ENCODE measurements around the gene MAPKAPK3. TPM values are rescaled to one million over a fixed set of nuclear protein-coding genes. Genes with fewer than 3 reads are reported as not detected.

Gene MAPKAPK3
- total RNA-seq, 2 experiments from 2014 or later = 166 to 171 TPM

DNA sequence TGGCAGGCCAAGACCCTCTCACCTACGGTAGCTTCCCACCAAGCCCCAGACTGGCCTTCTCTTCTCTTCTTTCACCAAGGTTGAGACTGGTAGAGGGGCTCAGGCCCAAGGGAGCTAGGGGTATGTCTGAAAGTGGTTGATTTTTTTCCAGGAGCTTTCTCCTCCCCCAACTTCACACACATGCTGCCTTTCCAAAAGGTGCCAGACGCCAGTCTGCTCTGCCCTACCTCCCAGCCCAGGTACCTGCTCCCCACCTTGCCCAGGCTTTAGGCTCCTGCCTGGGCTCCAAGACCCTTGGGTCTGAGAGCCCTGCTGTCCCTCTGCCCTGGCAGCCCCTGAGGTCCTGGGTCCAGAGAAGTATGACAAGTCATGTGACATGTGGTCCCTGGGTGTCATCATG, 28.4 kb downstream of the MAPKAPK3 start:
- Mint-ChIP-seq H3K4me1 (peaks cover 4% of the 10 kb centered on the region), H3K27me3 (no peaks in the 10 kb centered on the region), H3K36me3 (peaks cover 16% of the 10 kb centered on the region), H3K9me3 (no peaks in the 10 kb centered on the region), H3K4me3 (no peak overlapping the region), H3K27ac (peak overlapping the region; percentile 48)
- no peak for DNase-seq

DNA sequence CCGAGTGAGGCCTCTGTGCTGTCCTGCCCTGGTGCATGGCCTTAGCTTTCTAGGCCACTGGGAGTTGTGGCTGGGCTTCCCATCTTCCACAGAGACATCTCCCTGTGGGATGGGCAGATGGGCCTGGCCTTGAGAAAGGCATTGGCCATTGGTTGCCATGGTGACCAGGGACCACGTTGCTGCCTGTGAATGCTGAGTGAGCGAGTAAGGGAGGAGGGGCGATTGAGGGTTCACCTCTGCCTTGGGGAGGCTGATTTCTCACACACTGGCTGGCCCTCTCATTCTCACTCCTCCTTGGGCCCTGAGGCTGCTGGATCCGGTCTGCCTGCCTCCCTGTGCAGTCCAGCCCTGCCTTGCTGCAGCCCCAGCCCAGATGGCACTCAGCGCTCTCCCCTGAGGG, 31.4 kb downstream of the MAPKAPK3 start:
- no peak overlapping the region for H3K27ac Mint-ChIP-seq
- no peaks in the 10 kb centered on the region for H3K27me3 Mint-ChIP-seq
- no peak for DNase-seq
- no peaks in the 10 kb centered on the region for H3K9me3 Mint-ChIP-seq
- H3K4me3 Mint-ChIP-seq = no peak overlapping the region
- H3K36me3 Mint-ChIP-seq = peaks cover 12% of the 10 kb centered on the region
- peaks cover 4% of the 10 kb centered on the region for H3K4me1 Mint-ChIP-seq

GRCh38 chr3:50648944-50649343, 32.0 kb downstream of the MAPKAPK3 start:
- Mint-ChIP-seq H3K4me3 (no peak overlapping the region), H3K9me3 (no peaks in the 10 kb centered on the region), H3K4me1 (peaks cover 8% of the 10 kb centered on the region), H3K27ac (no peak overlapping the region), H3K36me3 (peaks cover 10% of the 10 kb centered on the region), H3K27me3 (no peaks in the 10 kb centered on the region)
- DNase-seq = no peak

GRCh38 chr3:50649451-50649931, 32.5 kb downstream of the MAPKAPK3 start:
- DNase-seq = no peak
- Mint-ChIP-seq H3K36me3 (peaks cover 6% of the 10 kb centered on the region), H3K9me3 (no peaks in the 10 kb centered on the region), H3K4me1 (peaks cover 14% of the 10 kb centered on the region), H3K4me3 (no peak overlapping the region), H3K27ac (no peak overlapping the region), H3K27me3 (no peaks in the 10 kb centered on the region)

DNA sequence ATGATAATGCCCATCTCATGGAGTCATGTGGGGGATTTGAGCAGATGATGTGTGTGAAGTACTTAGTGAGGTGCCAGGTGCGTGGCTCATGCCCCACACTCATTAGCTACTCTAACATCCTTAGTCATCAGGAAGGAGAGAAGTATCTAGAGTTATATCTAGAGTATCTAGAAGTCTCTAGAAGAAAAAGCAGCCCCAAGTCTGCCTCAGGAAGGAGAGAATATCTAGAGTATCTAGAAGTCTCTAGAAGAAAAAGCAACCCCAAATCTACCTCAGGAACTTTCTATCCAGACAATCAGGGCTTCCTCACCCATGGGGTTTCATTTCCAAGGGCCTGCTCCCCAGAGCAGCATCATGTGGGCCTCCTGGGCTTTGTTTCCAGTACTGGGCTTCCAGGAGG, 33.1 kb downstream of the MAPKAPK3 start:
- Mint-ChIP-seq H3K4me1 (peaks cover 19% of the 10 kb centered on the region), H3K4me3 (no peak overlapping the region), H3K36me3 (peaks cover 6% of the 10 kb centered on the region), H3K27ac (peak overlapping the region; percentile 15), H3K9me3 (no peaks in the 10 kb centered on the region), H3K27me3 (no peaks in the 10 kb centered on the region)
- DNase-seq = no peak

DNA sequence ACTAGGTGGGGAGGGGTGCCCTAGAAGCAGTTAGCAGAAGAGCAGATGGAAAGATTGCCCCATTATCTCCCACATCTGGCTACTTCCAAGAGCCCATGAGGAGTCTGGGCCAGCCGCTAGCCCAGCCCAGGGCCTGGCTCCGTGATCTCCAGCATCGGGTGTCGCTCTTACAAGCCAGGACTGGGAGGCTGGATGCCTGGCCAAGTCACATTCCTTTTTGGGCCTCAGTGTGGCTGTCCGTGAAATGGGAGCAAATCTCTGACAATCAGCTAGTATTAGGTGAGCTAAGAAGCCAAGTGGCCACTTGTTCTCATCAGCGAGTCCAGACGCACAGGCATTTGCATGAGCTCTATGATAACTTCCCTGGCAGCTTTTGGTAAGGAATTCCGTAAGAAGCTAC, 34.5 kb downstream of the MAPKAPK3 start:
- Mint-ChIP-seq H3K4me3 (no peak overlapping the region), H3K27ac (peak overlapping the region; percentile 63), H3K4me1 (peaks cover 27% of the 10 kb centered on the region), H3K9me3 (no peaks in the 10 kb centered on the region), H3K36me3 (peaks cover 5% of the 10 kb centered on the region), H3K27me3 (no peaks in the 10 kb centered on the region)
- no peak for DNase-seq

GRCh38 chr3:50651920-50652529, 35.1 kb downstream of the MAPKAPK3 start:
- Mint-ChIP-seq H3K27me3 (no peaks in the 10 kb centered on the region), H3K4me1 (peaks cover 29% of the 10 kb centered on the region)

DNA sequence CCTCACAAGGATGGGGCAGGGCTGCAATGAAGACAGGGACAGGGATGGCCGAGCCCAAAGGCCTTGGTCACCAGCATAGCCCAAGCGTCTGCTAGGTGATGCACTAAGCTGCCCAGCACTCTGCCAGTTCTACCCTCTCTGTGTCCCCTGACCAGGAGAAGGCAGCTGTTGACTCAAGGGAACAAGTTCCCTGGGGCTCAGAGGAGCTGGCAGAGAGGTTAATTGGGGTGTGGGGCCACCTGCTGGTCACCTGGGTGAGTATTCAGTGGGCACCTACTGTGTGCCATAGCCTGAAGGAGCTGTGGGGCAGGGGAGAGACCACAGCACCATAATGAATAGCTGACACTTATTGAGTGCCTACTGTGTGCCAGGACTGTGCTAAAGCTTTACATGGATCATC, 35.8 kb downstream of the MAPKAPK3 start:
- H3K27me3 Mint-ChIP-seq = no peaks in the 10 kb centered on the region
- peak; percentile 47 for DNase-seq
- H3K4me3 Mint-ChIP-seq = no peak overlapping the region
- peaks cover 5% of the 10 kb centered on the region for H3K36me3 Mint-ChIP-seq
- no peaks in the 10 kb centered on the region for H3K9me3 Mint-ChIP-seq
- H3K27ac Mint-ChIP-seq = peak overlapping the region; percentile 23
- peaks cover 29% of the 10 kb centered on the region for H3K4me1 Mint-ChIP-seq

More at GRCh38 chr3:50651920-50652529, 35.1 kb downstream of the MAPKAPK3 start:
- H3K36me3 Mint-ChIP-seq = peaks cover 5% of the 10 kb centered on the region
- H3K27ac Mint-ChIP-seq = peak overlapping the region; percentile 31
- H3K9me3 Mint-ChIP-seq = no peaks in the 10 kb centered on the region
- H3K4me3 Mint-ChIP-seq = no peak overlapping the region
- no peak for DNase-seq

GRCh38 chr3:50653937-50654595, 37.1 kb downstream of the MAPKAPK3 start:
- H3K27ac Mint-ChIP-seq = no peak overlapping the region
- no peaks in the 10 kb centered on the region for H3K27me3 Mint-ChIP-seq
- no peaks in the 10 kb centered on the region for H3K9me3 Mint-ChIP-seq
- DNase-seq = no peak
- H3K4me3 Mint-ChIP-seq = no peak overlapping the region
- H3K4me1 Mint-ChIP-seq = peaks cover 26% of the 10 kb centered on the region
- H3K36me3 Mint-ChIP-seq = peaks cover 1% of the 10 kb centered on the region

DNA sequence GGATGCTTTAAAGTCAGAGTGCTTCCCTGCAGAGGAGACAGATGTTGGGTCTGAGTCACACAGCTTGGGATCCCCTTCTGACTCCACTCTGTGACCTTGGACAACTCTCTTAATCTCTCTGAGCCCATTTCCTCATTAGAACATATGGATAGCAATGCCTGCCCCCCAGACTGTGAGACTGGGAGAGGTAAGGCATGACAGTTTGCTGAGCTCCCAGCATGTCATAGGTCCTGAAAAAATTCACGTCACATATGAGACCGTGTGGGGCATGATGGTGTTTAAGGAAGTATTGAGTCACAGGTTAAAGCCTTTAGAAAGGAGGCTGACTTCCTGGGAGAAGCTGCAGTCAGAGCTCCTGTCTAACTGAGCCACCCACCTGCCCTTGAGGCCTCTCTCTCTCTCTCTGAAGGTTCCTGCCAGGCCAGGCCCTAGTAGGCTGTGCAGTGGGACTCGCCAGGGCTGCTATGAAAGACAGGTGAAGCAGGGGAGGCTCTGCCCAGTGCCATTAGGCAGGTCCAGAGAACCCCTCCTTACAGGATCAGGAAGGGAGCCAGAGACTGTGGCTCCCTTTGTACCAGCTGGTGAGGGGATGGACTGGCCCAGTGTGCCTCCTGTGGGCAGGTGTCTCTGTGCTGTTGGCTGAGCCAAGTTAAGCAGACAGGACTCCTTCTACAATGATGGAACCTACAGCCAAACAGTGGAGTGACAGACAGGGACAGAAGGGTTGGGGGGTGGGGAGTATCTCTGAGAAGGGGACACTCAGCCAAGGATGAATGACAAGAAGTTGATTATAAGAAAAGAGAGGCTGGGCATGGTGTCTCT, 38.3 kb downstream of the MAPKAPK3 start:
- Mint-ChIP-seq H3K36me3 (peaks cover 1% of the 10 kb centered on the region), H3K4me1 (peaks cover 25% of the 10 kb centered on the region), H3K4me3 (no peak overlapping the region), H3K9me3 (no peaks in the 10 kb centered on the region), H3K27ac (peak overlapping the region; percentile 78), H3K27me3 (no peaks in the 10 kb centered on the region)
- peak; percentile 33 for DNase-seq

GRCh38 chr3:50656417-50657195, 39.7 kb downstream of the MAPKAPK3 start:
- Mint-ChIP-seq H3K9me3 (no peaks in the 10 kb centered on the region), H3K27ac (peak overlapping the region; percentile 57), H3K4me3 (no peak overlapping the region), H3K36me3 (peaks cover 1% of the 10 kb centered on the region), H3K4me1 (peaks cover 25% of the 10 kb centered on the region), H3K27me3 (no peaks in the 10 kb centered on the region)
- no peak for DNase-seq

DNA sequence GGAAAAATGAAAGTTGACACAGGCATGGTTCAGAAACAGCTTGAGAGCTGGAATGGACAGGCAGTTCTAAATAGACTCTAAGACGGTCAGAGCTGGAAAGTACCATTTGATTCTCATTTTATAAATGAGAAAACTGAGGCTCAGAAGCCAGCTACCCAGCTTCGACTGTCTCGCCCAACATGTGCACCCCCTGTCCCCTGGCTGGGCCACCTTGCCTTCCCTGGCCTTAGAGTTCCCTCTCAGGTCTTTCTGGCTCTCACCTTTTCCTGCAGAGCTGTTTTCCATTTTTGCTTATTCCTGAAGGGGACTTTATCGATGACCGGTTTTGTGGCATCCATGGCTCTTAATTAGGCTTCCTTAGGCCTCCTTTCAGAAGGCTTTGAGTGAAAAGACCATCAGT, 40.5 kb downstream of the MAPKAPK3 start:
- H3K27me3 Mint-ChIP-seq = no peaks in the 10 kb centered on the region

GRCh38 chr3:50657816-50658215, 40.9 kb downstream of the MAPKAPK3 start:
- Mint-ChIP-seq H3K4me3 (no peak overlapping the region), H3K27ac (no peak overlapping the region), H3K9me3 (no peaks in the 10 kb centered on the region), H3K27me3 (no peaks in the 10 kb centered on the region), H3K4me1 (peaks cover 25% of the 10 kb centered on the region), H3K36me3 (peaks cover 1% of the 10 kb centered on the region)
- DNase-seq = no peak

More for the DNA sequence above, 40.5 kb downstream of the MAPKAPK3 start:
- Mint-ChIP-seq H3K4me3 (no peak overlapping the region), H3K36me3 (peaks cover 1% of the 10 kb centered on the region), H3K9me3 (no peaks in the 10 kb centered on the region), H3K27ac (no peak overlapping the region), H3K4me1 (peaks cover 25% of the 10 kb centered on the region)
- no peak for DNase-seq

GRCh38 chr3:50658416-50658815, 41.5 kb downstream of the MAPKAPK3 start:
- Mint-ChIP-seq H3K4me3 (no peak overlapping the region), H3K9me3 (no peaks in the 10 kb centered on the region), H3K27ac (no peak overlapping the region), H3K36me3 (peaks cover 1% of the 10 kb centered on the region), H3K4me1 (peaks cover 25% of the 10 kb centered on the region), H3K27me3 (no peaks in the 10 kb centered on the region)
- no peak for DNase-seq

GRCh38 chr3:50658831-50659230, 41.9 kb downstream of the MAPKAPK3 start:
- Mint-ChIP-seq H3K27me3 (no peaks in the 10 kb centered on the region), H3K4me3 (no peak overlapping the region), H3K36me3 (peaks cover 1% of the 10 kb centered on the region), H3K27ac (no peak overlapping the region), H3K9me3 (no peaks in the 10 kb centered on the region), H3K4me1 (peaks cover 22% of the 10 kb centered on the region)
- DNase-seq = no peak
